Hematopoietic multipotent progenitor cell treated with erythropoietin and hydrocortisone succinate and interleukin-3 and kit ligand, for 8 days (in vitro differentiated cells): Measurements from ENCODE around the gene LIN7C.

Experiments used
- DNase-seq: peaks from one replicate; pipeline ENCODE4 v3.0.0-alpha.2; 2015

Gene LIN7C

DNA sequence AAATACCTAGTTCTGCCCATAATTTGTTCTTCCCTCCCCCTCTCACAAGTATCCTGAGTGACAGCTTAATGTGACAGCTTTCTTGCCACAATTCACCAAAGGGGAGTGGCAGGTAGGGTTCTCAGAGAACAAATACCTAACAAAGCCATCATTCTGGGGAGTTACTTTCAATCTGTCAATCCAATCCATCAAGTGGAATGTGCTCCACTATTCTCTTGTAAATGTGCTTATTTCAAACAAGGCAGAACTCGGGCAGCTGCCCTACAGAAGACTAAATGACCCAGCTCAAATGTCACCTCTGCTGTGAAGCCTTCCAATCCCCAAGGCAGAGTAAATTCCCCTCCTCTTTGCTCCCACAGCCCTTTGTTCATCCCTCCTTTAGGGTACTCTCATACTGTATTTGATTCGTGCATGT is 61.8 kb downstream of the LIN7C start:
- DNase-seq, result no peak
